Activated CD8-positive, alpha-beta T cell treated with anti-CD3 and anti-CD28 coated beads, Interleukin-2, amount 10 ng/mL, durations not matched to agents 7 days and 5 days (primary cell): ENCODE measurements around the gene SMO. TPM values are rescaled to one million over a fixed set of nuclear protein-coding genes. Genes with fewer than 3 reads are reported as not detected.

ENCODE experiments used
- ATAC-seq: fragments of 150-1000 bp; cut with Tn5 transposase; one replicate; pipeline ENCODE4 v1.10.0; 2021; ENCODE audit warnings: moderate library complexity
- CTCF ChIA-PET: fragments of 350-600 bp; sonication (Branson Sonifier 250); formaldehyde crosslinking; loops from one replicate; lab custom pipeline; 2021; ENCODE audit warnings: antibody characterized with exemption; lab: Charles Lee
- POLR2A ChIA-PET: fragments of 350-600 bp; sonication (Branson Sonifier 250); formaldehyde crosslinking; loops from one replicate; lab custom pipeline; 2021; ENCODE audit warnings: antibody characterized with exemption; lab: Charles Lee
- DNase-seq: peaks from one replicate; pipeline ENCODE4 v3.0.0-alpha.2; 2020
- H3K27ac Mint-ChIP-seq: one replicate; pipeline ENCODE4 v1.8.0; 2021; ENCODE audit warnings: mild to moderate bottlenecking, mixed read lengths
- H3K27me3 Mint-ChIP-seq: one replicate; pipeline ENCODE4 v1.8.0; 2021; ENCODE audit warnings: low read depth, mixed read lengths
- H3K36me3 Mint-ChIP-seq: one replicate; pipeline ENCODE4 v1.8.0; 2021; ENCODE audit warnings: low read depth, mixed read lengths
- H3K4me1 Mint-ChIP-seq: one replicate; pipeline ENCODE4 v1.8.0; 2021; ENCODE audit warnings: low read depth, mixed read lengths
- H3K4me3 Mint-ChIP-seq: one replicate; pipeline ENCODE4 v1.8.0; 2021; ENCODE audit warnings: mild to moderate bottlenecking, mixed read lengths
- H3K9me3 Mint-ChIP-seq: one replicate; pipeline ENCODE4 v1.8.0; 2022; ENCODE audit warnings: mixed read lengths; ENCODE audit not compliant: insufficient read depth
- total RNA-seq, 2 experiments: library from RNA; stranded (reverse); gene quantifications; one replicate each; pipeline ENCODE4 v1.2.3, GENCODE V29; 2021

Gene SMO
- total RNA-seq, 2 experiments from 2014 or later: not detected

DNA sequence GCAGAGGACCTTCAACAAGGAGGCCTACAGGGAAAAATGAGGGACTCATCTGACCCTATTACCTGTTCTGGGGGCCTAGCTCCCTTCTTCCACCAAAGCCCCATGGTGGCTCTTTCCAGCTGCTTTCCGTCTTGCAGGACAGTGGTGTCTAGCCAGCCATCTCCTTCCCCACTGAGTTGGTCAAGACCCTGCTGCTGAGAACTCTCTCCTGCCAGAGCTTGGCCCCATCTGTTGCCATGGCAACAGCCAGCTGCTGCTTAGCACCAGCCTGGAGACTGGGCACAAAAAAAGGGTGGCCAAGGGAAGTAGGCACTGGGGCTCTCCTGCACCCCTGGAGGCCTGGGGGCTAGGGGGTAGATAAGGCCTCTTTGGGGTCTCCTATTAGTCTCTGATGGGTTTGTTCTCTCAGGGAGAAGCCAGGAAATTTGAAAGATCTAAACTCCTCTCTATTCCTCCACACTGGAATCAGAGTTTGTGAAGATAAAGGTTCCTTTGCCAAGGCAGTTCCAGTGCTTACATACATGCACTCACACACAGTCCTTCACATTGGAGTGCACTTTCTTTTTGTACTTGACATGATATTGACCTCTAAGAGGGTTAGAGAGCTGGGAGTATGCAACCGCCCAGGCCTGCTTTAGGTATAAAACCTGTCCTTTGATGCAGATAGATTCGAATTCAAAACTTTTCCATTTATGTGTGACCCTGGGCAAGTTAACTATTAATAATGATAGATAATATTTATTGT is 28.1 kb upstream of the SMO start:
- ATAC-seq: no peak
- ChIA-PET CTCF (interaction anchor here (4.3 kb wide), 1 partner anchor 50 kb away, joined by 81 read pairs; no protein-coding TSS in a partner anchor), POLR2A (no interaction called here)
- H3K9me3 Mint-ChIP-seq: no peaks in the 10 kb centered on the region
- no peak overlapping the region for H3K4me3 Mint-ChIP-seq
- H3K27ac Mint-ChIP-seq: no peak overlapping the region
- no peaks in the 10 kb centered on the region for H3K36me3 Mint-ChIP-seq
- DNase-seq: no peak
- no peaks in the 10 kb centered on the region for H3K4me1 Mint-ChIP-seq
- H3K27me3 Mint-ChIP-seq: no peaks in the 10 kb centered on the region

- DNase-seq (no peak), ATAC-seq (no peak)
- no peak overlapping the region for H3K27ac Mint-ChIP-seq
- ChIA-PET CTCF (interaction anchor here (1.2 to 4.3 kb wide), 2 partner anchors 49 to 57 kb away, joined by 5 to 81 read pairs; no protein-coding TSS in a partner anchor), POLR2A (no interaction called here)
- H3K27me3 Mint-ChIP-seq: no peaks in the 10 kb centered on the region
- no peaks in the 10 kb centered on the region for H3K36me3 Mint-ChIP-seq
- H3K4me3 Mint-ChIP-seq: no peak overlapping the region
- H3K9me3 Mint-ChIP-seq: no peaks in the 10 kb centered on the region
- H3K4me1 Mint-ChIP-seq: no peaks in the 10 kb centered on the region
Observed at GRCh38 chr7:129161524-129162225, 26.8 kb upstream of the SMO start.

DNA sequence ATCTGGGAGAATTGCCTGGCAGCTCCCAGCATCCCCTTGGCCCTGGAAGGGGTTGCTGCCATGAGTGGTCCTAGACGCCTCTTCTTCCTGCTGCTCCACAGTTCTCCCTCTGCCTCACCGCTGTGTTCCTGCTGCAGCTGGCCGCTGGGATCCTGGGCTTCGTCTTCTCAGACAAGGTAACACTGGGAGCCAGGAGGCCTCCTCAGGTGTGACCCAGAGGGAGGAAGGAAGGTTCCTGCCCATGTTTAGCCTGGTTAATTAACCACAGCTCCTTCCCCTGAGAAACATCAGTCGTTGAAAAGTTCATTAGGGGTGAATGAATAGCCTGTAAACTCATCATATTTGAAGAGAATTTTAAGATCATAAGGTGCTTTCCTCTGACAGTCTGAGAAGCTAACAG is 25.7 kb upstream of the SMO start:
- Mint-ChIP-seq H3K4me1 (no peaks in the 10 kb centered on the region), H3K27me3 (no peaks in the 10 kb centered on the region), H3K9me3 (no peaks in the 10 kb centered on the region), H3K4me3 (no peak overlapping the region), H3K27ac (no peak overlapping the region), H3K36me3 (no peaks in the 10 kb centered on the region)
- no peak for DNase-seq
- ChIA-PET CTCF (interaction anchor here (1.2 to 4.3 kb wide), 11 partner anchors 11 to 153 kb away, joined by 4 to 81 read pairs (median 13); partner anchors contain the start of gene TSPAN33), POLR2A (no interaction called here)
- ATAC-seq: no peak

- H3K27ac Mint-ChIP-seq: no peak overlapping the region
- H3K9me3 Mint-ChIP-seq: no peaks in the 10 kb centered on the region
- ChIA-PET POLR2A (interaction anchor here (0.6 to 0.8 kb wide), 2 partner anchors 47 to 58 kb away, joined by 3 read pairs; no protein-coding TSS in a partner anchor), CTCF (interaction anchor here (0.5 to 4.3 kb wide), 77 partner anchors 8 to 331 kb away, joined by 3 to 81 read pairs (median 5); partner anchors contain the start of genes AHCYL2, ATP6V1F, SMO and STRIP2)
- ATAC-seq (no peak), DNase-seq (peak; percentile 52)
- H3K4me1 Mint-ChIP-seq: peaks cover 11% of the 10 kb centered on the region
- no peaks in the 10 kb centered on the region for H3K36me3 Mint-ChIP-seq
- no peaks in the 10 kb centered on the region for H3K27me3 Mint-ChIP-seq
- H3K4me3 Mint-ChIP-seq: no peak overlapping the region
Observed at GRCh38 chr7:129163875-129164544, 24.4 kb upstream of the SMO start.

DNA sequence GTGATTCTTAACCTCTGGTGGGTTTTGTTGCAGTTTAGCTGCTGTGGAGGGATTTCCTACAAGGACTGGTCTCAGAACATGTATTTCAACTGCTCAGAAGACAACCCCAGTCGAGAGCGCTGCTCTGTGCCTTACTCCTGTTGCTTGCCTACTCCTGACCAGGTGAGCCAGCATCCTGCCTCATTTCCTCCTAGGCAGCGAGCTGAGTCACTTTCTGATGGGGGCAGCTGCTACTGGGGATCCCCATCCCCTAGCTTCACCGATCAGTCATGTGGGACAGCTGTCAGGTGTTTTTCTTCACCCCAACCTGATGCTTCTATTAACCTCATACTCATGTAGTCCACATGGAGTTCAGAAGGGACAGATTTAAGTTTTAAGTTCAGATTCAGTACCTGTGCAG is 21.7 kb upstream of the SMO start:
- no peak for ATAC-seq
- POLR2A ChIA-PET: no interaction called here
- no peaks in the 10 kb centered on the region for H3K9me3 Mint-ChIP-seq
- H3K27ac Mint-ChIP-seq: no peak overlapping the region
- peaks cover 21% of the 10 kb centered on the region for H3K4me1 Mint-ChIP-seq
- CTCF ChIA-PET: interaction anchor here (0.9 to 1.5 kb wide), 5 partner anchors 15 to 78 kb away, joined by 3 to 4 read pairs (median 4); no protein-coding TSS in a partner anchor
- H3K36me3 Mint-ChIP-seq: no peaks in the 10 kb centered on the region
- no peak overlapping the region for H3K4me3 Mint-ChIP-seq
- DNase-seq: no peak
- H3K27me3 Mint-ChIP-seq: peaks cover 5% of the 10 kb centered on the region

DNA sequence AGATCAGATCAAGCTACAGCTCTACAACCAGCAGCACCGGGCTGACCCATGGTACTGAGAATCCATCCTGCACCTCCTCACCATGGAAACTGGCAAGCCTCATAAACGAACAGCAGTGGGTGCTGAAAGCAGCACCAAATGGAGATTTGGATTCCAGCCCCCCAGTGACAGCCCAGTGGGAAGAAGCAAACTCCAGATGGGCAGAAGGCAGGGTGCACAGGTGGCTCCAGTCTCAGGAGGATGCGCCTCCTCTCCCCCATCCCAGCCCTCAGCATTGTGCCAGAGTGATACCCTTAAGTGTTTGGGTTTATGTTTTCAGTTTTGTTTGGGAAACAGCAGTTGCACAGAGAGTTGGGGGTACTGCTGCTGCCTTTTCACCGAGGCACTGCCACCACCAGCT is 20.6 kb upstream of the SMO start:
- no peak for ATAC-seq
- Mint-ChIP-seq H3K27me3 (peaks cover 5% of the 10 kb centered on the region), H3K27ac (no peak overlapping the region), H3K4me1 (peaks cover 21% of the 10 kb centered on the region), H3K9me3 (no peaks in the 10 kb centered on the region), H3K36me3 (no peaks in the 10 kb centered on the region), H3K4me3 (peak overlapping the region; percentile 14)
- ChIA-PET POLR2A (no interaction called here), CTCF (interaction anchor here (0.9 to 1.5 kb wide), 3 partner anchors 11 to 79 kb away, joined by 3 to 4 read pairs (median 4); no protein-coding TSS in a partner anchor)
- DNase-seq: no peak

DNA sequence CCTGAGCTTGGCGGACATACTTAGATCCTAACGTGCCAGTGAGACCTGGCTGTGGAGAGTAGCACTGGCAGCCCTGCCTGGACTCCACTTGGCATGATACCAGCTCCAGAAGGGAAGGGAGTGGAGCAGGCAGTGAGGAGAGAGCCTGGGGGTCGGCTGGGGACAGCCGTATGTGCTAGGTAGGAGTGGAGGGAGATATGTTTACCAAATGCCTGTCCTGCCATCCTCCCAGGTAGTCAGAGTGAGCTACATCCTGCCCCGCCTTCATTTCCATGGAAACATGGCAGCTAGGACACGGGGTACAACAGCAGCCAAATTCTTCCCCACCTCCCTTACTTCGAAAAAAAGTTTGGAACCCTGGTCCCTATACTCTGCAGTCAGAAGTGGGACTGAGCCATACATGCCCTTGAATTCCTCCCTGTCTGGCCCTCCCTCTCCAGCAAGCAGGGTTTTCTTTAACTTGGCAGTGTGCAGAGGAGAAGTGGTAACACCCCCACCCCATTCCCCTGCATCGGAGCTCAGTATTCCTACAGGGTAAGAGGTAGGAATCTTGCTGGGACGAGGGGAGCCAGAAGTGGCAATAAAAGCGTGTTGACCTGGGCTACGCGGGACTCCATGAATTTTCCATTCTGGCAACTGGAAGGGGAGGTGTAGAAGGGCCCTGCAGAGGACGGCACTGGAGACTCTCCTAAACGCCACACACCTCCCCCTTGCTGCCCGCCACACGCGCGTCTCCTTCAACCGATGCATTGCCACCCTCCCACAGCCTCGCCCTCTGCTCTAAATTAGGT is 20.0 kb upstream of the SMO start:
- CTCF ChIA-PET: interaction anchor here (0.9 to 2.1 kb wide), 5 partner anchors 11 to 130 kb away, joined by 3 to 6 read pairs (median 5); no protein-coding TSS in a partner anchor
- ATAC-seq: no peak
- POLR2A ChIA-PET: no interaction called here

GRCh38 chr7:129169171-129169671 is 19.2 kb upstream of the SMO start:
- Mint-ChIP-seq H3K4me1 (peaks cover 21% of the 10 kb centered on the region), H3K36me3 (no peaks in the 10 kb centered on the region), H3K27ac (peak overlapping the region; percentile 58), H3K9me3 (no peaks in the 10 kb centered on the region), H3K27me3 (peaks cover 5% of the 10 kb centered on the region), H3K4me3 (peak overlapping the region; percentile 67)
- peak; percentile 96 for ATAC-seq
- CTCF ChIA-PET: interaction anchor here (0.7 to 2.1 kb wide), 5 partner anchors 41 to 129 kb away, joined by 3 to 6 read pairs (median 5); no protein-coding TSS in a partner anchor
- POLR2A ChIA-PET: no interaction called here
- peak; percentile 59 for DNase-seq

More for the DNA sequence above, 20.0 kb upstream of the SMO start:
- H3K9me3 Mint-ChIP-seq: no peaks in the 10 kb centered on the region
- peak overlapping the region; percentile 31 for H3K4me3 Mint-ChIP-seq
- DNase-seq: no peak
- H3K4me1 Mint-ChIP-seq: peaks cover 21% of the 10 kb centered on the region
- no peaks in the 10 kb centered on the region for H3K36me3 Mint-ChIP-seq
- H3K27ac Mint-ChIP-seq: no peak overlapping the region
- peaks cover 5% of the 10 kb centered on the region for H3K27me3 Mint-ChIP-seq

DNA sequence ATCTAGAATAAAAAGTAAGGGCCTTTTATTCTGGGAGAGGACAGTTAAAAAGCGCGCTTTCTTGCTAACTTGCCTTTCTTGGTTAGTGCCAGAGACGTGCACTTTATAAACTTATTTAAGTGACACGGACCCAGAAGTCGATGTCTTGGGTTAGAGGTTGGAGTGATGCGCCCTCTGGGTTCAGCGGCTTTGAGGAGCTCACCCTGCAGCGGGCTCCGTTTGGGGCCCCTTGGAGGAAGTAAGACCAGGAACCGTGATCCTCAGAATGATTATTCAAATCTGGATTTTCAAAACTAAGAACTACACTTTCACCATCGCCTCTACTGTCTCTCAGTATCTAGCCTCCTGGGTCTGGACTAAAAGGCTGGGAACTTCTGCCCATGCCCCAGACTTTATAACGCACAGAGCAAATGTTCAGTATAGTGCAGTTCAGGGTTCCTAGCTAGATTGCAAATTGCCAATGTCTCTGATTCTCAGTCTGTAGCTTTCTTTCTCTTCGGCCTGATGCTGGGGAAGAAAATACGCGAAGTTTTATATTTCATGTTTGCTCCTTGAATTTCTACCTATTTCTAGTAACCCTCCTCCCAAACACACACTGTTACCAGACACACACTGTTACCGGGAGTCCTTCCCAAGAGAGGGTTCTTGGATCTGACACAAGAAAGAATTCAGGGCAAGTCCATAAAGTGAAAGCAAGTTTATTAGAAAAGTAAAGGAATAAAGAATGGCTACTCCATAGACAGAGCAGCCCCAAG is 18.6 kb upstream of the SMO start:
- Mint-ChIP-seq H3K27me3 (peaks cover 5% of the 10 kb centered on the region), H3K36me3 (no peaks in the 10 kb centered on the region), H3K4me3 (peak overlapping the region; percentile 67), H3K4me1 (peaks cover 21% of the 10 kb centered on the region), H3K9me3 (no peaks in the 10 kb centered on the region), H3K27ac (peak overlapping the region; percentile 41)
- ATAC-seq (no peak), DNase-seq (no peak)
- CTCF ChIA-PET: interaction anchor here (0.7 to 2.1 kb wide), 5 partner anchors 40 to 128 kb away, joined by 3 to 6 read pairs (median 5); no protein-coding TSS in a partner anchor
- POLR2A ChIA-PET: no interaction called here

GRCh38 chr7:129170441-129171021 is 17.9 kb upstream of the SMO start:
- POLR2A ChIA-PET: interaction anchor here (0.6 kb wide), 1 partner anchor 125 kb away, joined by 3 read pairs; no protein-coding TSS in a partner anchor
- no peak overlapping the region for H3K4me3 Mint-ChIP-seq

More at GRCh38 chr7:129170441-129171021, 17.9 kb upstream of the SMO start:
- no peak overlapping the region for H3K27ac Mint-ChIP-seq
- H3K27me3 Mint-ChIP-seq: peaks cover 7% of the 10 kb centered on the region
- CTCF ChIA-PET: interaction anchor here (1.9 to 2.1 kb wide), 2 partner anchors 79 to 128 kb away, joined by 5 to 6 read pairs; no protein-coding TSS in a partner anchor
- H3K36me3 Mint-ChIP-seq: no peaks in the 10 kb centered on the region
- H3K4me1 Mint-ChIP-seq: peaks cover 21% of the 10 kb centered on the region
- ATAC-seq: no peak
- H3K9me3 Mint-ChIP-seq: no peaks in the 10 kb centered on the region
- no peak for DNase-seq
